ENCODE data around the gene SPOCD1. TPM values are rescaled to one million over a fixed set of nuclear protein-coding genes. Genes with fewer than 3 reads are reported as not detected.

Gene SPOCD1
- total and polyA plus RNA-seq, 2 of the 4 experiments (the other 2 are of a cell fraction) = 59.7 to 132 TPM

DNA sequence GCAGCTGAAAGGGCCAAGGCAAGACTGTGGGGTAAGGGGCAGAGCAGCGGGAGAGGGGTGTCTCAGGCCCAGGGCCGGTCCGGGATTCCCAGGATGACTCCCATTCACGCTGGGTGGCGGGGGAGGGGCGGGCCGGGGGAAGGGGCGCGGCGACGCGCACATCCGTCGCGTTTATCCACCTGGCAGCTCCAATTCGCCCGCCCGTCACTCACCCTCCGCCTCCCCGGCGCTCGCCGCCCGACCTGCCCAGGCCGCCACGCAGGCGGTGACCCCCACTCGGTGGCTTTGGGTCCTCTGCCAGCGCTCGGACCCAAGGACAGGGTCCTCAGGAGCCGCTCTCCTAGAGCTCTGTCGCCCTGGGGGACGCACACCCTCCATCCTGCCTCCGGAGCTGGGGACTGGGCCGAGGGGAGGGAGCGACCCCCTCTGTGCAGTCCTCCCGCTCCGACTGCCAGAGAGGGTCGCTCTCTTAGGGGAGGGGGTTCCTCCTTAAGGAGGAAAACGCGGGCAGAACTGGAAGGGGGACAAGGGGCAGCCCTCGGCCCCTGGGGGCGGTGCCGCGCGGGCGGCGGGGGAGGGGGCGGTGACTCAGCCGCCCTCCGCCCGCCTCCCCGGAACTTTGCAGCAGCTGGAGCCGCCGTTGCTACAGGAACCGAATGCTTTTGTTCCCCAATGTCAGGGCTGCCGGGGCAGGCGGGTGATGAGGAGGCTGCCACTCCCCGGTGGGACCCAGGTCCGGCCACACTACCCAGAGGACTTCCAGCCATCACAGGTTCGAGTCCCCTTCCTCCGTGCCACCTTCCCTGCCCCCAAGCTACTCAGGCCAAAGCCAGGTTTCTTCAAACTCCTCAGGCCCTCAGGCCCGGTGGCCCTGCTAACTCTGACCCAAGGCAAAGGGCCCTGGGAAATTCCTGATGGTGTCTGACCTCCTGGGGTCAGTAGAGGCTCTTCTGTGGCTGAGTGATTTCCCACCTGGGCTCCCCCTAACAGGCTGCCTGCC is 55.1 kb downstream of the SPOCD1 start:
- H2BK5ac ChIP-seq (ENCODE audit: low read depth, low read length, poor library complexity, severe bottlenecking) = peak overlapping the region; percentile 17
- 3% methylated on average over 38 of the region's 63 CpGs; no CpG with 5 or more reads in 1 of the 2 experiments for WGBS, 2 experiments (ENCODE audit: extremely low coverage in 2 of 2, insufficient read length in 1 of 2)
- H3K9ac ChIP-seq (ENCODE audit: low read depth, low read length) = peak overlapping the region; percentile 40
- H4K91ac ChIP-seq (ENCODE audit: insufficient read depth, low read depth, low read length) = peak overlapping the region; percentile 72
- CTCF ChIA-PET = interaction anchor here (1.0 to 1.5 kb wide), 3 partner anchors 28 to 203 kb away, joined by 4 to 7 read pairs (median 5); no protein-coding TSS in a partner anchor
- peak overlapping the region; percentile 57 for H3K18ac ChIP-seq (ENCODE audit: low read depth, low read length)
- peak overlapping the region; percentile 85 for H3K14ac ChIP-seq (replicated peaks; ENCODE audit: low read depth, low read length)
- peaks cover 21% of the 10 kb centered on the region for H3K4me1 ChIP-seq (ENCODE audit: control insufficient read depth, insufficient read depth, low read length)
- POLR2A ChIA-PET (ENCODE audit: unreplicated experiment) = interaction anchor here (0.6 kb wide), 1 partner anchor 109 kb away, joined by 3 read pairs; no protein-coding TSS in a partner anchor
- no peaks in the 10 kb centered on the region for H3K36me3 ChIP-seq (ENCODE audit: control insufficient read depth, insufficient read depth, low read length)
- H2BK20ac ChIP-seq (ENCODE audit: low read depth, low read length) = peak overlapping the region; percentile 88
- no peak for TF ChIP-seq CEBPB (IDR thresholded peaks at IDR 0.05; ENCODE audit: low read depth, low read length)
- no peak for TF ChIP-seq CHD1 (IDR thresholded peaks at IDR 0.05; ENCODE audit: low read depth, low read length)
- TF ChIP-seq, protein P1, sequence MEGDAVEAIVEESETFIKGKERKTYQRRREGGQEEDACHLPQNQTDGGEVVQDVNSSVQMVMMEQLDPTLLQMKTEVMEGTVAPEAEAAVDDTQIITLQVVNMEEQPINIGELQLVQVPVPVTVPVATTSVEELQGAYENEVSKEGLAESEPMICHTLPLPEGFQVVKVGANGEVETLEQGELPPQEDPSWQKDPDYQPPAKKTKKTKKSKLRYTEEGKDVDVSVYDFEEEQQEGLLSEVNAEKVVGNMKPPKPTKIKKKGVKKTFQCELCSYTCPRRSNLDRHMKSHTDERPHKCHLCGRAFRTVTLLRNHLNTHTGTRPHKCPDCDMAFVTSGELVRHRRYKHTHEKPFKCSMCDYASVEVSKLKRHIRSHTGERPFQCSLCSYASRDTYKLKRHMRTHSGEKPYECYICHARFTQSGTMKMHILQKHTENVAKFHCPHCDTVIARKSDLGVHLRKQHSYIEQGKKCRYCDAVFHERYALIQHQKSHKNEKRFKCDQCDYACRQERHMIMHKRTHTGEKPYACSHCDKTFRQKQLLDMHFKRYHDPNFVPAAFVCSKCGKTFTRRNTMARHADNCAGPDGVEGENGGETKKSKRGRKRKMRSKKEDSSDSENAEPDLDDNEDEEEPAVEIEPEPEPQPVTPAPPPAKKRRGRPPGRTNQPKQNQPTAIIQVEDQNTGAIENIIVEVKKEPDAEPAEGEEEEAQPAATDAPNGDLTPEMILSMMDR (conservative IDR thresholded peaks at IDR 0.05; ENCODE audit: low read depth, low read length) = no peak
- TF ChIP-seq, protein P2, sequence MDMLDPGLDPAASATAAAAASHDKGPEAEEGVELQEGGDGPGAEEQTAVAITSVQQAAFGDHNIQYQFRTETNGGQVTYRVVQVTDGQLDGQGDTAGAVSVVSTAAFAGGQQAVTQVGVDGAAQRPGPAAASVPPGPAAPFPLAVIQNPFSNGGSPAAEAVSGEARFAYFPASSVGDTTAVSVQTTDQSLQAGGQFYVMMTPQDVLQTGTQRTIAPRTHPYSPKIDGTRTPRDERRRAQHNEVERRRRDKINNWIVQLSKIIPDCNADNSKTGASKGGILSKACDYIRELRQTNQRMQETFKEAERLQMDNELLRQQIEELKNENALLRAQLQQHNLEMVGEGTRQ (IDR thresholded peaks at IDR 0.05; ENCODE audit: low read depth, low read length) = no peak
- TF ChIP-seq POLR2A (IDR thresholded peaks at IDR 0.05; ENCODE audit: low read depth, low read length) = peak; percentile 39; the same call in 1 of the 2 replicates
- no peak; the same call in 1 of the 2 replicates for TF ChIP-seq BHLHE40 (IDR thresholded peaks at IDR 0.05; ENCODE audit: low read depth, low read length)
- no peak for TF ChIP-seq MAFK (IDR thresholded peaks at IDR 0.05; ENCODE audit: low read depth, low read length)
- TF ChIP-seq MAZ (IDR thresholded peaks at IDR 0.05; ENCODE audit: borderline replicate concordance, low read depth, low read length) = peak; percentile 16; the same call in 1 of the 2 replicates
- TF ChIP-seq FOS (IDR thresholded peaks at IDR 0.05; ENCODE audit: low read depth, low read length) = peak; percentile 56; the same call in 1 of the 2 replicates
- ATAC-seq (ENCODE audit: low read depth) (peak; percentile 61), DNase-seq (peak; percentile 60)
- H4K5ac ChIP-seq (ENCODE audit: low read depth, low read length) = peak overlapping the region; percentile 66
- peak overlapping the region; percentile 4; the same call in 1 of the 3 replicates for H2BK15ac ChIP-seq (ENCODE audit: low read depth, low read length)
- peak overlapping the region; percentile 93 for H3K4me2 ChIP-seq (ENCODE audit: low read depth, low read length)
- peak overlapping the region; percentile 17 to 87; a peak in 3 of 4 replicates for H4K8ac ChIP-seq (ENCODE audit: low read depth in 2 of 2, low read length in 2 of 2)
- peak overlapping the region; percentile 72 for H2AK5ac ChIP-seq (ENCODE audit: low read depth, low read length)
- BruUV-seq (replicated peaks) = no TSS peak
- H3K4me3 ChIP-seq (ENCODE audit: insufficient read depth, low read depth, low read length) = peak overlapping the region; percentile 57
- peak overlapping the region; percentile 83 for H2BK120ac ChIP-seq (ENCODE audit: low read depth, low read length)
- peak overlapping the region; percentile 97 for H2AFZ ChIP-seq (replicated peaks; ENCODE audit: low read length, poor library complexity)
- peak overlapping the region; percentile 53 for H3K27ac ChIP-seq (ENCODE audit: insufficient read depth, low read length)
- no peak overlapping the region for H3K56ac ChIP-seq (ENCODE audit: extremely low read depth, insufficient read depth, low read length)
- no peaks in the 10 kb centered on the region for H3K27me3 ChIP-seq (ENCODE audit: control insufficient read depth, insufficient read depth, low read length)
- intact Hi-C loops (cut with micrococcal nuclease) = no loop called here
- peak overlapping the region; percentile 87 for H3K4ac ChIP-seq (ENCODE audit: low read depth, low read length)
- peak overlapping the region; percentile 80 for H2AK9ac ChIP-seq (replicated peaks; ENCODE audit: low read depth, low read length, poor library complexity)
- H3K79me1 ChIP-seq (ENCODE audit: low read depth in 1 of 2, low read length in 2 of 2) = peaks cover 0 to 32% of the 10 kb centered on the region in 2 experiments; a peak in 2 of 4 replicates
- dilution Hi-C loops (cut with HindIII; ENCODE audit: low sequenced_read_pairs, unreplicated experiment) = no loop called here
- peak overlapping the region; percentile 87 for H3K23ac ChIP-seq (ENCODE audit: low read depth, low read length)
- in situ Hi-C loops (cut with MboI; ENCODE audit: low sequenced_read_pairs) = no loop called here
- H4K20me1 ChIP-seq (ENCODE audit: insufficient read depth, low read length) = peaks cover 9% of the 10 kb centered on the region; the same call in 1 of the 2 replicates
- peaks cover 11% of the 10 kb centered on the region for H3K9me1 ChIP-seq (ENCODE audit: insufficient read depth, low read length)
- H3K9me3 ChIP-seq (ENCODE audit: control insufficient read depth, insufficient read depth, low read length) = no peaks in the 10 kb centered on the region
